HepG2 (cell line): Measurements from ENCODE around the gene ZNF683. TPM values are rescaled to one million over a fixed set of nuclear protein-coding genes. Genes with fewer than 3 reads are reported as not detected.

ENCODE experiments used
- ARNT ChIP-seq: fragments of 450-650 bp; IDR thresholded peaks from 2 replicates; pipeline ENCODE4 v1.6.1; 2017
- ATF7 ChIP-seq, 2 experiments: fragments of 450-650 bp in 1 of 2; sonication (generic) in 1 of 2; formaldehyde crosslinking in 1 of 2; IDR thresholded peaks; 2 replicates each; pipeline versions ENCODE4 v1.4.0 to v1.6.1; 2016 to 2020; ENCODE audit warnings: antibody characterized with exemption in 1 of 2, mild to moderate bottlenecking in 1 of 2, missing genetic modification reagents in 1 of 2
- FIP1L1 ChIP-seq: fragments of 200-400 bp; formaldehyde crosslinking; IDR thresholded peaks from 2 replicates; pipeline ENCODE4 v1.6.1; 2018; ENCODE audit warnings: low read depth, mild to moderate bottlenecking, low read length, moderate library complexity, borderline replicate concordance; ENCODE audit not compliant: insufficient read depth
- HMG20A ChIP-seq: IDR thresholded peaks from 2 replicates; pipeline ENCODE4 v1.6.1; 2016; ENCODE audit warnings: borderline replicate concordance
- KLF16 ChIP-seq, 2 experiments: sonication (generic) in 1 of 2; formaldehyde crosslinking in 1 of 2; IDR thresholded peaks; 2 replicates each; pipeline versions ENCODE4 v1.6.1 to v1.8.0; 2016 to 2023; ENCODE audit warnings: missing genetic modification reagents in 2 of 2, missing compliant biosample characterization in 1 of 2
- MED8 ChIP-seq: sonication (generic); formaldehyde crosslinking; IDR thresholded peaks from 2 replicates; pipeline ENCODE4 v1.8.1; 2023; ENCODE audit warnings: mild to moderate bottlenecking, missing genetic modification reagents; ENCODE audit not compliant: insufficient replicate concordance
- PCBP1 ChIP-seq: fragments of 200-400 bp; formaldehyde crosslinking; IDR thresholded peaks from 2 replicates; pipeline ENCODE4 v1.6.1; 2017; ENCODE audit warnings: mild to moderate bottlenecking, low read depth, low read length, borderline replicate concordance
- POGZ ChIP-seq: sonication (generic); formaldehyde crosslinking; IDR thresholded peaks from 2 replicates; pipeline ENCODE4 v1.4.0; 2020; ENCODE audit warnings: mild to moderate bottlenecking, missing genetic modification reagents
- REXO4 ChIP-seq: sonication (generic); formaldehyde crosslinking; IDR thresholded peaks from 2 replicates; pipeline ENCODE4 v1.8.0; 2022; ENCODE audit warnings: missing genetic modification reagents, mild to moderate bottlenecking, borderline replicate concordance
- TOE1 ChIP-seq: sonication (generic); formaldehyde crosslinking; IDR thresholded peaks from 2 replicates; pipeline ENCODE4 v1.4.0; 2020; ENCODE audit warnings: mild to moderate bottlenecking, missing genetic modification reagents
- ZNF205 ChIP-seq: IDR thresholded peaks from 2 replicates; pipeline ENCODE4 v1.6.1; 2018; ENCODE audit warnings: missing biosample characterization, missing genetic modification reagents
- ZNF276 ChIP-seq: sonication (generic); formaldehyde crosslinking; IDR thresholded peaks from 2 replicates; pipeline ENCODE4 v1.4.0; 2020; ENCODE audit warnings: mild to moderate bottlenecking, low read depth, missing genetic modification reagents
- ZNF33A ChIP-seq: sonication (generic); formaldehyde crosslinking; IDR thresholded peaks from 2 replicates; pipeline ENCODE4 v1.5.1; 2020; ENCODE audit warnings: missing genetic modification reagents, mild to moderate bottlenecking, moderate library complexity, borderline replicate concordance
- ZNF382 ChIP-seq: sonication (generic); formaldehyde crosslinking; IDR thresholded peaks from 2 replicates; pipeline ENCODE4 v1.5.0; 2020; ENCODE audit warnings: missing genetic modification reagents, mild to moderate bottlenecking, borderline replicate concordance
- ZNF431 ChIP-seq: sonication (generic); formaldehyde crosslinking; IDR thresholded peaks from 2 replicates; pipeline ENCODE4 v1.9.0; 2022; ENCODE audit warnings: missing genetic modification reagents, low read depth, mild to moderate bottlenecking, borderline replicate concordance
- ZNF747 ChIP-seq: sonication (generic); formaldehyde crosslinking; IDR thresholded peaks from 2 replicates; pipeline ENCODE4 v1.8.1; 2023; ENCODE audit warnings: missing genetic modification reagents, mild to moderate bottlenecking, borderline replicate concordance
- ZNF83 ChIP-seq: sonication (generic); formaldehyde crosslinking; IDR thresholded peaks from 2 replicates; pipeline ENCODE4 v1.4.0; 2020; ENCODE audit warnings: missing genetic modification reagents, mild to moderate bottlenecking, borderline replicate concordance
- polyA plus RNA-seq, 8 experiments: library from polyadenylated mRNA; depleted of rRNA in 3 of 8; stranded (reverse) in 7 of 8; unstranded in 1 of 8; fragments of >200 nt; fragmentation: Illumina TruSeq in 4 of 8; extraction: Trizol in 4 of 8; gene quantifications; 2 replicates each; pipeline versions ENCODE4 v1.2.1 to v1.2.3, GENCODE V29; 2011 to 2016; ENCODE audit warnings: low read depth in 4 of 8, missing spikeins in 1 of 8, mixed read lengths in 1 of 8; ENCODE audit not compliant: insufficient read depth in 1 of 8
- total RNA-seq, 5 experiments: library from RNA; depleted of rRNA; stranded (reverse); fragments of >200 nt; fragmentation: Illumina TruSeq; extraction: Trizol; gene quantifications; 2 replicates each; pipeline ENCODE4 v1.2.3, GENCODE V29; 2016; ENCODE audit warnings: low read depth in 1 of 5
- TF ChIP-seq, protein P1 (sequence below): sonication (generic); formaldehyde crosslinking; IDR thresholded peaks from 2 replicates; pipeline ENCODE4 v1.5.1; 2020; ENCODE audit warnings: mild to moderate bottlenecking, missing genetic modification reagents, borderline replicate concordance
- TF ChIP-seq, protein P2 (sequence below): sonication (generic); formaldehyde crosslinking; IDR thresholded peaks from 2 replicates; pipeline ENCODE4 v1.8.0; 2022; ENCODE audit warnings: missing genetic modification reagents, mild to moderate bottlenecking, inconsistent platforms, borderline replicate concordance

Gene ZNF683
- total and polyA plus RNA-seq, 2 of the 13 experiments (the other 11 are each of a cell fraction or from before 2014, with no cell fraction given), result not detected

DNA sequence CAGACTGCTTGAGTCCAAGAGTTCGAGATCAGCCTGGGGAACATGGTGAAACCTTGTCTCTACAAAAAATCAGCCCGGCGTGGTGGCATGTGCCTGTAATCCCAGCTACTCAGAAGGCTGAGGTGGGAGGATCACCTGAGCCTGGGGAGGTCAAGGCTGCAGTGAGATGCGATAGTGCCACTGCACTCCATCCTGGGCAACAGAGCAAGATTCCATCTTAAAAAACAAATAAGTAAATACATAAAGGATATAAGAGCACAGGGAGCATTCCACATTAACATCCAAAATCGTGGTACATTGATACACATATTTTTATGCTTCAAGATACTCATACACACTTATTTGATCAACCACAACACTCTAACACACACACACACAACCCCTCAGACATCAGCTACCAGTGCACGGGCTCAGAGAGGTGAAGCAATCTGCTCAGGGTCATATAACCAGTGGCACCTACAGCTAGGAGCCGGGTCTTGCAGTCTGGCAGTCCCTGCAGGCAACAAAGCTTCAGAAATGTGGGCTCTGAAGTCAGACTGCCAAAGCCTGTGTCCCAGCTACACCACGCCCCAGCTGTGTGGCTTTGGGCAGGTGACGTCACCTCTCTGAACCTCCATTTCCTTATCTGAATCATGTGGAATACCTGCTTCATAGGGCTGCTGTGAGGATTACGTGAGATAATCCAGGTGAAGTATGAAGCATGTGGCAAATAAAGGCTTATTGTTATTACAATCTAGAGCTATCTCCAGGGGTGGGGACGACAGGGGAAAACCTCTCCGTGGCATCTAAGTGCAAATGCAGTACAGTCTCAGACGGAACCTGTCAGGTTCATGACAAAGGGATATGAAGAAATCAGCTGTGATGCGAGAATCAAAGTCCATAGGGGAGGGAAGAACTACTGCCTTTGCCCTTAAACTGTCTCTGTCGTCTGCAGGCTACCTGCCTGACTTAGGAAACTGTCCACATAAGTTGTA is 13.9 kb downstream of the ZNF683 start (continued):
- TF ChIP-seq, protein P1, sequence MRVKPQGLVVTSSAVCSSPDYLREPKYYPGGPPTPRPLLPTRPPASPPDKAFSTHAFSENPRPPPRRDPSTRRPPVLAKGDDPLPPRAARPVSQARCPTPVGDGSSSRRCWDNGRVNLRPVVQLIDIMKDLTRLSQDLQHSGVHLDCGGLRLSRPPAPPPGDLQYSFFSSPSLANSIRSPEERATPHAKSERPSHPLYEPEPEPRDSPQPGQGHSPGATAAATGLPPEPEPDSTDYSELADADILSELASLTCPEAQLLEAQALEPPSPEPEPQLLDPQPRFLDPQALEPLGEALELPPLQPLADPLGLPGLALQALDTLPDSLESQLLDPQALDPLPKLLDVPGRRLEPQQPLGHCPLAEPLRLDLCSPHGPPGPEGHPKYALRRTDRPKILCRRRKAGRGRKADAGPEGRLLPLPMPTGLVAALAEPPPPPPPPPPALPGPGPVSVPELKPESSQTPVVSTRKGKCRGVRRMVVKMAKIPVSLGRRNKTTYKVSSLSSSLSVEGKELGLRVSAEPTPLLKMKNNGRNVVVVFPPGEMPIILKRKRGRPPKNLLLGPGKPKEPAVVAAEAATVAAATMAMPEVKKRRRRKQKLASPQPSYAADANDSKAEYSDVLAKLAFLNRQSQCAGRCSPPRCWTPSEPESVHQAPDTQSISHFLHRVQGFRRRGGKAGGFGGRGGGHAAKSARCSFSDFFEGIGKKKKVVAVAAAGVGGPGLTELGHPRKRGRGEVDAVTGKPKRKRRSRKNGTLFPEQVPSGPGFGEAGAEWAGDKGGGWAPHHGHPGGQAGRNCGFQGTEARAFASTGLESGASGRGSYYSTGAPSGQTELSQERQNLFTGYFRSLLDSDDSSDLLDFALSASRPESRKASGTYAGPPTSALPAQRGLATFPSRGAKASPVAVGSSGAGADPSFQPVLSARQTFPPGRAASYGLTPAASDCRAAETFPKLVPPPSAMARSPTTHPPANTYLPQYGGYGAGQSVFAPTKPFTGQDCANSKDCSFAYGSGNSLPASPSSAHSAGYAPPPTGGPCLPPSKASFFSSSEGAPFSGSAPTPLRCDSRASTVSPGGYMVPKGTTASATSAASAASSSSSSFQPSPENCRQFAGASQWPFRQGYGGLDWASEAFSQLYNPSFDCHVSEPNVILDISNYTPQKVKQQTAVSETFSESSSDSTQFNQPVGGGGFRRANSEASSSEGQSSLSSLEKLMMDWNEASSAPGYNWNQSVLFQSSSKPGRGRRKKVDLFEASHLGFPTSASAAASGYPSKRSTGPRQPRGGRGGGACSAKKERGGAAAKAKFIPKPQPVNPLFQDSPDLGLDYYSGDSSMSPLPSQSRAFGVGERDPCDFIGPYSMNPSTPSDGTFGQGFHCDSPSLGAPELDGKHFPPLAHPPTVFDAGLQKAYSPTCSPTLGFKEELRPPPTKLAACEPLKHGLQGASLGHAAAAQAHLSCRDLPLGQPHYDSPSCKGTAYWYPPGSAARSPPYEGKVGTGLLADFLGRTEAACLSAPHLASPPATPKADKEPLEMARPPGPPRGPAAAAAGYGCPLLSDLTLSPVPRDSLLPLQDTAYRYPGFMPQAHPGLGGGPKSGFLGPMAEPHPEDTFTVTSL (CRISPR knock-in tag), result 0 out of 2 replicates have a peak, but pooled peaks have one; percentile 18
- peak; percentile 52; the same call in 1 of the 2 replicates for TF ChIP-seq HMG20A (CRISPR knock-in tag)
- TF ChIP-seq ARNT, result no peak
- no peak for TF ChIP-seq TOE1 (CRISPR knock-in tag)
- TF ChIP-seq KLF16 (CRISPR knock-in tag; IDR thresholded peaks at IDR 0.05), result 0 out of 4 replicates have a peak, but pooled peaks of 1 of the 2 experiments have one; percentile 26
- peak; percentile 99 for TF ChIP-seq ATF7 (IDR thresholded peaks at IDR 0.05)
- TF ChIP-seq ATF7 (CRISPR knock-in tag; IDR thresholded peaks at IDR 0.05), result peak; percentile 93
- no peak for TF ChIP-seq FIP1L1
- no peak for TF ChIP-seq ZNF33A (CRISPR knock-in tag)
- TF ChIP-seq MED8 (CRISPR knock-in tag), result no peak
- TF ChIP-seq, protein P2, sequence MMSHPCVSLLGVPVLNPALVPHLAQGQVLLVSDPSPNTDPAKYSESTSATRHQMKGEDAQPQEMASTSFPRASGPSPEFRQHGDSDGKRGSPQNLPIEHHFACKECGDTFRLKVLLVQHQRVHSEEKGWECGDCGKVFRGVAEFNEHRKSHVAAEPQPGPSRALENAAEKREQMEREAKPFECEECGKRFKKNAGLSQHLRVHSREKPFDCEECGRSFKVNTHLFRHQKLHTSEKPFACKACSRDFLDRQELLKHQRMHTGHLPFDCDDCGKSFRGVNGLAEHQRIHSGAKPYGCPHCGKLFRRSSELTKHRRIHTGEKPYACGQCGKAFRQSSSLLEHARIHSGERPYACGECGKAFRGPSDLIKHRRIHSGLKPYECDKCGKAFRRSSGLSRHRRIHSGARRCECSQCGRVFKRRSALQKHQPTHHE (CRISPR knock-in tag), result no peak
- TF ChIP-seq ZNF276, result no peak
- TF ChIP-seq ZNF382, result no peak
- no peak for TF ChIP-seq REXO4 (CRISPR knock-in tag)
- no peak for TF ChIP-seq ZNF205
- 0 out of 2 replicates have a peak, but pooled peaks have one; percentile 42 for TF ChIP-seq ZNF83 (CRISPR knock-in tag)
- no peak for TF ChIP-seq POGZ (CRISPR knock-in tag)
- no peak for TF ChIP-seq ZNF431 (CRISPR knock-in tag)
- TF ChIP-seq PCBP1, result no peak
- no peak; the same call in 1 of the 2 replicates for TF ChIP-seq ZNF747
